ENCODE data around the gene SCFD2. TPM values are rescaled to one million over a fixed set of nuclear protein-coding genes. Genes with fewer than 3 reads are reported as not detected.
A peak's percentile ranks its signal among the peaks of the same experiment; 100 is the strongest.

The SCFD2 gene
- total RNA-seq, 1 experiment from 2014 or later, result 12.4 TPM

GRCh38 chr4:52979821-52980590 lies 385.9 kb downstream of the SCFD2 start:
- H3K36me3 Mint-ChIP-seq, result peaks cover 5% of the 10 kb centered on the region
- H3K27ac Mint-ChIP-seq, result 0 out of 2 replicates have a peak overlapping the region, but pooled peaks have one; percentile 30
- H3K4me3 Mint-ChIP-seq, result no peak overlapping the region

GRCh38 chr4:52979020-52979419 lies 386.8 kb downstream of the SCFD2 start:
- H3K4me1 Mint-ChIP-seq, result peaks cover 26% of the 10 kb centered on the region
- DNase-seq (ENCODE audit: low spot score) (no peak), ATAC-seq (peak; percentile 53; the same call in 1 of the 2 replicates)
- H3K27me3 Mint-ChIP-seq (ENCODE audit: low read depth), result no peaks in the 10 kb centered on the region
- ChIA-PET POLR2A (no interaction called here), CTCF (interaction anchor here (0.8 kb wide), 1 partner anchor 361 kb away, joined by 3 read pairs; no protein-coding TSS in a partner anchor)
- no peak for TF ChIP-seq CREM (CRISPR knock-in tag; IDR thresholded peaks at IDR 0.05)
- TF ChIP-seq SMAD3 (CRISPR knock-in tag; IDR thresholded peaks at IDR 0.05; ENCODE audit: borderline replicate concordance), result no peak
- no peak for TF ChIP-seq ETV6 (CRISPR knock-in tag; IDR thresholded peaks at IDR 0.05)
- no peak for TF ChIP-seq ZMAT4 (CRISPR knock-in tag; IDR thresholded peaks at IDR 0.05)
- no peak for TF ChIP-seq NFYB (CRISPR knock-in tag; conservative IDR thresholded peaks at IDR 0.05; ENCODE audit: low read depth)
- TF ChIP-seq AFF4 (CRISPR knock-in tag; IDR thresholded peaks at IDR 0.05; ENCODE audit: borderline replicate concordance), result no peak
- TF ChIP-seq CDX4 (CRISPR knock-in tag; IDR thresholded peaks at IDR 0.05; ENCODE audit: borderline replicate concordance), result no peak
- TF ChIP-seq RORB (CRISPR knock-in tag; IDR thresholded peaks at IDR 0.05), result no peak
- TF ChIP-seq ATF1 (CRISPR knock-in tag; IDR thresholded peaks at IDR 0.05), result no peak
- H3K9me3 Mint-ChIP-seq, result no peaks in the 10 kb centered on the region
- H3K27ac Mint-ChIP-seq, result no peak overlapping the region
- H3K4me3 Mint-ChIP-seq, result no peak overlapping the region
- peaks cover 6% of the 10 kb centered on the region for H3K36me3 Mint-ChIP-seq

More at GRCh38 chr4:52979821-52980590, 385.9 kb downstream of the SCFD2 start:
- Mint-ChIP-seq H3K4me1 (peaks cover 26% of the 10 kb centered on the region), H3K9me3 (no peaks in the 10 kb centered on the region), H3K27me3 (ENCODE audit: low read depth) (no peaks in the 10 kb centered on the region)
- TF ChIP-seq TEAD4 (CRISPR knock-in tag; IDR thresholded peaks at IDR 0.05) (no peak), SP1 (CRISPR knock-in tag; conservative IDR thresholded peaks at IDR 0.05) (no peak), SOX15 (CRISPR knock-in tag; IDR thresholded peaks at IDR 0.05) (no peak), ZNF121 (CRISPR knock-in tag; IDR thresholded peaks at IDR 0.05) (no peak), FOXJ3 (CRISPR knock-in tag; IDR thresholded peaks at IDR 0.05; ENCODE audit: borderline replicate concordance) (no peak), ZMAT4 (CRISPR knock-in tag; IDR thresholded peaks at IDR 0.05) (no peak), GABPB1 (CRISPR knock-in tag; IDR thresholded peaks at IDR 0.05) (no peak), ZNF425 (CRISPR knock-in tag; conservative IDR thresholded peaks at IDR 0.05) (no peak), ATF6 (CRISPR knock-in tag; IDR thresholded peaks at IDR 0.05) (no peak), ZNF317 (CRISPR knock-in tag; IDR thresholded peaks at IDR 0.05; ENCODE audit: borderline replicate concordance, low read depth) (no peak), ZNF396 (CRISPR knock-in tag; IDR thresholded peaks at IDR 0.05; ENCODE audit: borderline replicate concordance) (no peak), ZNF263 (CRISPR knock-in tag; IDR thresholded peaks at IDR 0.05; ENCODE audit: low read depth) (no peak)
- DNase-seq (ENCODE audit: low spot score) (no peak), ATAC-seq (0 out of 2 replicates have a peak, but pooled peaks have one; percentile 20)
- CTCF ChIA-PET, result interaction anchor here (0.9 to 1.1 kb wide), 2 partner anchors 68 to 435 kb away, joined by 3 read pairs; no protein-coding TSS in a partner anchor
- POLR2A ChIA-PET, result no interaction called here

Data from WTC11 (cell line).